ENCODE results near the gene LCN15.
"Not testable (repeated sequence)": the region's sequence is repeated elsewhere in the genome, so short reads cannot be mapped to it uniquely, and the experiment has no call there.

The LCN15 gene

GRCh38 chr9:136794281-136794999 is 30.1 kb upstream of the LCN15 start:
- no peak for DNase-seq

- peak in 1 of 4 experiments; percentile 13 for DNase-seq
Measured at GRCh38 chr9:136793086-136793946, 29.0 kb upstream of the LCN15 start.

- DNase-seq = peak in 1 of 4 experiments; percentile 14
Measured at GRCh38 chr9:136792321-136793085, 28.2 kb upstream of the LCN15 start.

- DNase-seq = peak; percentile 55 to 79 (median 67)
Measured at GRCh38 chr9:136791516-136792276, 27.4 kb upstream of the LCN15 start.

GRCh38 chr9:136790640-136791515 is 26.6 kb upstream of the LCN15 start, which contains the start of gene TMEM141:
Gene TMEM141, plus strand, starts transcription at chr9:136791344. Its CDS starts 27 bp downstream, at chr9:136791371.
- peak; percentile 100 for DNase-seq

- DNase-seq = no peak
Measured at GRCh38 chr9:136789523-136789937, 25.2 kb upstream of the LCN15 start.

- DNase-seq = not testable (repeated sequence)
Measured at GRCh38 chr9:136788644-136789522, 24.6 kb upstream of the LCN15 start.

- DNase-seq = peak; percentile 74 to 84 (median 82)
Measured at GRCh38 chr9:136787690-136788400, 23.5 kb upstream of the LCN15 start.

GRCh38 chr9:136786983-136787382 is 22.7 kb upstream of the LCN15 start:
- not testable (repeated sequence) for DNase-seq

- DNase-seq = no peak
Measured at GRCh38 chr9:136786451-136786850, 22.1 kb upstream of the LCN15 start.

GRCh38 chr9:136785565-136786355 is 21.4 kb upstream of the LCN15 start:
- DNase-seq = not testable (repeated sequence)

- no peak for DNase-seq
Measured at GRCh38 chr9:136784997-136785361, 20.7 kb upstream of the LCN15 start.

- DNase-seq = peak; percentile 29 to 59 (median 50)
Measured at GRCh38 chr9:136784249-136784996, 20.1 kb upstream of the LCN15 start.

GRCh38 chr9:136782452-136782851 is 18.1 kb upstream of the LCN15 start:
- DNase-seq = no peak

GRCh38 chr9:136779808-136780207 is 15.5 kb upstream of the LCN15 start:
- no peak for DNase-seq

GRCh38 chr9:136777359-136777758 is 13.0 kb upstream of the LCN15 start:
- DNase-seq = no peak

- no peak for DNase-seq
Measured at GRCh38 chr9:136776947-136777346, 12.6 kb upstream of the LCN15 start.

- no peak for DNase-seq
Measured at GRCh38 chr9:136775191-136775590, 10.9 kb upstream of the LCN15 start.
